ENCODE results near the gene RHO. TPM values are rescaled to one million over a fixed set of nuclear protein-coding genes. Genes with fewer than 3 reads are reported as not detected.
"Not testable (repeated sequence)": the region's sequence is repeated elsewhere in the genome, so short reads cannot be mapped to it uniquely, and the experiment has no call there.

The RHO gene
- total RNA-seq, 3 donors from 2014 or later: 0.15 TPM; not detected in 2

DNA sequence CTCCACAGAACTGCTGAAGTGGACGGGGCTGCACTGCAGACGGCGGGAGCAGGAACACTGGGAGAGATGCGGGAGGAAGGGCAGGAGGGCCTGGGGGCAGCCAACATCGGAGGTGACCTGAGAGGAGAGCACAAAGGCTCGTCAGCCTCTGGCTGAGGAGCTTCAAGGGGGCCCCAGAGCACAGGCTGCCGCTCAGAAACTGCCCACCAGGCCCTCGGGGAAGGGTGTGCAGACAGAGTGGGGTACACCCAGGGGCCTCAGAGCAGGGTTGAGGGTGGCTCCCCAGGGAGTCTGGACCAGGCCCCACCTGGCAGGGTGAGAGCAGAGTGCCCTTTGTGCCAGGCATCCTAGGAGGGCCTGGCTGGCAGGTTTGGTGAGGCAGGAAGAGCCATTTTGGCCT lies 14.7 kb upstream of the RHO start:
- TF ChIP-seq POLR2AphosphoS5 (IDR thresholded peaks at IDR 0.05) (no peak), POLR2A (IDR thresholded peaks at IDR 0.05) (no peak)
- TF ChIP-seq, protein P1, sequence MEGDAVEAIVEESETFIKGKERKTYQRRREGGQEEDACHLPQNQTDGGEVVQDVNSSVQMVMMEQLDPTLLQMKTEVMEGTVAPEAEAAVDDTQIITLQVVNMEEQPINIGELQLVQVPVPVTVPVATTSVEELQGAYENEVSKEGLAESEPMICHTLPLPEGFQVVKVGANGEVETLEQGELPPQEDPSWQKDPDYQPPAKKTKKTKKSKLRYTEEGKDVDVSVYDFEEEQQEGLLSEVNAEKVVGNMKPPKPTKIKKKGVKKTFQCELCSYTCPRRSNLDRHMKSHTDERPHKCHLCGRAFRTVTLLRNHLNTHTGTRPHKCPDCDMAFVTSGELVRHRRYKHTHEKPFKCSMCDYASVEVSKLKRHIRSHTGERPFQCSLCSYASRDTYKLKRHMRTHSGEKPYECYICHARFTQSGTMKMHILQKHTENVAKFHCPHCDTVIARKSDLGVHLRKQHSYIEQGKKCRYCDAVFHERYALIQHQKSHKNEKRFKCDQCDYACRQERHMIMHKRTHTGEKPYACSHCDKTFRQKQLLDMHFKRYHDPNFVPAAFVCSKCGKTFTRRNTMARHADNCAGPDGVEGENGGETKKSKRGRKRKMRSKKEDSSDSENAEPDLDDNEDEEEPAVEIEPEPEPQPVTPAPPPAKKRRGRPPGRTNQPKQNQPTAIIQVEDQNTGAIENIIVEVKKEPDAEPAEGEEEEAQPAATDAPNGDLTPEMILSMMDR (IDR thresholded peaks at IDR 0.05): no peak
- Histone ChIP-seq H3K4me1 (no peaks in the 10 kb centered on the region), H3K4me3 (no peak overlapping the region), H3K36me3 (no peaks in the 10 kb centered on the region), H3K27ac (no peak overlapping the region), H3K27me3 (no peaks in the 10 kb centered on the region), H3K9me3 (no peaks in the 10 kb centered on the region)
- no peak for DNase-seq (ENCODE audit: low spot score in 2 of 2)
- intact Hi-C loops (cut with DNase I; ENCODE audit: low total_unique reads): no loop called here

DNA sequence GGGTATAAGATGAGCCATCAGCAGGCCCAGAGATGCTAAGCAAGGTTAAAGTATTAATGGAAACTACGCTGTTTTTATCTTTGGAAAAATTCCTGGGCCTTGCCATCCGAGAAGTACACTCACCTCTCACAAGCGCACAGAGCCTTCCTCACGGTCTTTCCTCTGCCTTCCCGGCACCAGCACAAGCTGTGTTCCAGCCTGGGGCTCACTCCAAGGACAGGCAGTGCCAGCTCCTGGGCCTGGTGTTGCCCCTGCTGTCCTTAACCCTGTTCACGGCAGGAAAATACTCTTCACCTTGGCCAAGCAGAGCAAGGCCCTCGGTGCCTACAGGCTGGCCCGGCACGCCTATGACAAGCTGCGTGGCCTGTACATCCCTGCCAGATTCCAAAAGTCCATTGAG lies 14.3 kb upstream of the RHO start:
- TF ChIP-seq POLR2A (IDR thresholded peaks at IDR 0.05) (no peak), POLR2AphosphoS5 (IDR thresholded peaks at IDR 0.05) (no peak)
- TF ChIP-seq, protein P1 (IDR thresholded peaks at IDR 0.05): no peak
- intact Hi-C loops (cut with DNase I; ENCODE audit: low total_unique reads): no loop called here
- Histone ChIP-seq H3K4me1 (no peaks in the 10 kb centered on the region), H3K4me3 (no peak overlapping the region), H3K9me3 (no peaks in the 10 kb centered on the region), H3K27ac (no peak overlapping the region), H3K27me3 (no peaks in the 10 kb centered on the region), H3K36me3 (no peaks in the 10 kb centered on the region)
- DNase-seq (ENCODE audit: low spot score in 2 of 2): no peak

DNA sequence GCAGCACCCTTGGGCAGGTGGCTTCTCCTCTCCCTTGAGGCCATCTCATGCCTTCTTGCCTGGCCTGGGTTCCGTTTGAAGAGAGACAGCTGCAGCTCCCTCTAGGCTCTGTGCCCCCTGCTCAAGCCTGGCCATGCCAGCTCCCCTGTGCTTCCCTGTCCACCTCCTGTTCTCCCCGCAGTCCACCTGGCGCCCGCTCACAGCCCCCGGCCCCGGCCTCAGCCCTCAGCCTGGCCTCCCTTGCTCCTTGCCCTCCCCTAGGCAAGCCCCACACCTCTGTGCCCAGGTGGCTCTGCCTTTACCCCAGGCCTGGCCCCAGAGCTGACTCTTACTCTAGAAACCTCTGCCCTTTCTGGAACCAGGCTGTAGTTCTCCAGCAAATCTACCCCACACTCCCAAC lies 13.9 kb upstream of the RHO start:
- Histone ChIP-seq H3K4me3 (no peak overlapping the region), H3K27ac (no peak overlapping the region), H3K36me3 (no peaks in the 10 kb centered on the region), H3K27me3 (no peaks in the 10 kb centered on the region), H3K9me3 (no peaks in the 10 kb centered on the region), H3K4me1 (no peaks in the 10 kb centered on the region)
- TF ChIP-seq, protein P1 (IDR thresholded peaks at IDR 0.05): no peak
- TF ChIP-seq POLR2A (IDR thresholded peaks at IDR 0.05) (no peak), POLR2AphosphoS5 (IDR thresholded peaks at IDR 0.05) (no peak)
- intact Hi-C loops (cut with DNase I; ENCODE audit: low total_unique reads): no loop called here
- no peak for DNase-seq (ENCODE audit: low spot score in 2 of 2)

DNA sequence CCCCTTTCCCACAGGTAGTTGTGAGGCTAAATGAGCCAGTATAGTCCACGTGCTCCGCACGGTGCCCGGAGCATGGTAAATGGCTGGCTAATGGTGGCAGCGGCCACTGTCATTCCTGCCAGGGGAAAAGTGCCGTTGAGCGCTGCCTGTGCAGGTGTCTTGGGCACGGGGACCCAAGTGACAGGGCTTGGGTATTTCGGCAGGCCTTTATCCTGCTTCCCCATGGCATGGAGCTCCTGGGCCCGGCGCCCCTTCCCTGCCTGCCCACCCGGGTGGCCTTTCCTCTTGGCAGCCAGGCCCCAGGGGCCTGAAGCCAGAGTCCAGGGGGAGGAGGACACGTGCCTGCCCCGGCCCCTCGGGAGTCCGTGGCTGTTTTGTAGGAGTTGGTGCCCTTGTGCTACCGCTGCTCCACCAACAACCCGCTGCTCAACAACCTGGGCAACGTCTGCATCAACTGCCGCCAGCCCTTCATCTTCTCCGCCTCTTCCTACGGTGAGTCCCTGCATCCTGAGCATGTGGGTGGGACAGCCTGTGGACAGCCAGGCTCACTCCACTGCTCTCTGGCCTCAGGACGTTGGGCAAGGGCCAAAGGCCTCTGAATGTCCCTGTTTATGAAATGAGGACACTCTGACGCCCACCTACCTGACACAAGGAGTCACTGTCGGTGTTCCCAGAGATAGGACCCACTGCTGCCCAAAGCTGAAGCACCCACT lies 13.2 kb upstream of the RHO start:
- DNase-seq (ENCODE audit: low spot score in 2 of 2); H3K4me3 ChIP-seq; H3K36me3 ChIP-seq; H3K9me3 ChIP-seq; intact Hi-C loops (cut with DNase I; ENCODE audit: low total_unique reads); H3K4me1 ChIP-seq; H3K27me3 ChIP-seq; H3K27ac ChIP-seq: not testable (repeated sequence)

DNA sequence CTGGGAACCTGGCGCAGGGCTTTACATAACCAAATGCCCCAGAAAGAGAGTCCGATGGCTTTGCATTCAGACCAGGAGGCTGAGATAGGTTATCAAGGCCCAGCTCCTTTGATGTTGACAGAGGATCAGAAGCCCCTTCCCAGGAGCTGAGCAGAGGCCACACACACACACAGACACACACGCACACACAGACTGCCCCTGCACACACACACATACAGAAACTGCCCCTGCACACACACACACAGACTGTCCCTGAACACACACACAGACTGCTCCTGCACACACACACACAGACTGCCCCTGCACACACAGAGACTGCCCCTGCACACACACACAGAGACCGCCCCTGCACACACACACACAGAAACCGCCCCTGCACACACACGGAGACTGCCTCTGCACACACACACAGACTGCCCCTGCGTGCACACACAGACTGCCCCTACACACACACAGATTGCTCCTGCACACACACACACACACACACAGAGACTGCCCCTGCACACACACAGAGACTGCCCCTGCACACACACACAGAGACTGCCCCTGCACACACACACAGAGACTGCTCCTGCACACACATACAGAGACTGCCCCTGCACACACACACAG lies 12.5 kb upstream of the RHO start:
- DNase-seq (ENCODE audit: low spot score in 2 of 2); H3K27me3 ChIP-seq; H3K4me3 ChIP-seq; H3K36me3 ChIP-seq; H3K9me3 ChIP-seq; H3K27ac ChIP-seq; intact Hi-C loops (cut with DNase I; ENCODE audit: low total_unique reads); H3K4me1 ChIP-seq: not testable (repeated sequence)

DNA sequence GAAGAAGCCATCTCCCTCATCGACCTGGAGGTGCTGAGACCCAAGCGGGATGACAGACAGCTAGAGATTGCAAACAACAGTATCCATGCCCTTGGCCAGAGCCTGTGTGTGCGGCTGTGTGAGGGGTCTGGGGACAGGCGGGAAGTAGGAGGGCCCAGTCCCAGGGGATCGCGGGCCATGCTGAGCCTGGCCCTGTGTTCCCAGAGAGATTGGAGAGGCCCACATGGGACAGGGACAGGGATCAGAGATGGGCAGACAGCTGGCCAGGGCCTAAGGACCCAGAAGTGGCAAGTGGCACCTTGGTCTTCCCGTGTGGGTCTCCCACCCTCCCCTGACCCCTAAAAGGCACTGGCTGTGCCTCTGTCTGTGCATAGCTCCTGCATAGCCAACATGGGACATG lies 10.9 kb upstream of the RHO start:
- H3K4me1 ChIP-seq: no peaks in the 10 kb centered on the region
- H3K27me3 ChIP-seq: no peaks in the 10 kb centered on the region
- H3K27ac ChIP-seq: no peak overlapping the region
- no peaks in the 10 kb centered on the region for H3K9me3 ChIP-seq
- intact Hi-C loops (cut with DNase I; ENCODE audit: low total_unique reads): no loop called here
- H3K36me3 ChIP-seq: no peaks in the 10 kb centered on the region
- no peak overlapping the region for H3K4me3 ChIP-seq
- no peak for DNase-seq (ENCODE audit: low spot score in 2 of 2)
- TF ChIP-seq POLR2A (IDR thresholded peaks at IDR 0.05): no peak
- TF ChIP-seq, protein P1 (IDR thresholded peaks at IDR 0.05): no peak
